PFSK-1 (cell line): ENCODE results near the gene FYB1.

ENCODE experiments used
- FOXP2 ChIP-seq: optimal IDR thresholded peaks from 2 replicates; pipeline ENCODE3; 2011; ENCODE audit warnings: borderline replicate concordance, control low read depth, inconsistent platforms; ENCODE audit not compliant: insufficient read depth; ENCODE audit errors: extremely low read length, extremely low read depth
- POLR2AphosphoS5 ChIP-seq: IDR thresholded peaks from 2 replicates; pipeline ENCODE4 v1.6.1; 2012; ENCODE audit warnings: low read depth, mild to moderate bottlenecking, control low read depth, low read length, moderate library complexity
- SIN3A ChIP-seq: IDR thresholded peaks from 2 replicates; pipeline ENCODE4 v1.6.1; 2012; ENCODE audit warnings: mild to moderate bottlenecking, low read length, moderate library complexity, borderline replicate concordance; ENCODE audit not compliant: insufficient read depth
- TAF1 ChIP-seq: IDR thresholded peaks from 2 replicates; pipeline ENCODE4 v1.6.1; 2012; ENCODE audit warnings: low read length, control low read depth, borderline replicate concordance; ENCODE audit not compliant: insufficient read depth
- TF ChIP-seq, protein P1 (sequence below), 2 experiments: IDR thresholded peaks; 2 replicates each; pipeline versions ENCODE4 v1.6.1 to v1.8.0; 2011 to 2012; ENCODE audit warnings: low read depth in 2 of 2, low read length in 2 of 2, control low read depth in 1 of 2, inconsistent platforms in 1 of 2, mild to moderate bottlenecking in 1 of 2, moderate library complexity in 1 of 2; ENCODE audit not compliant: insufficient read depth in 1 of 2

The FYB1 gene

DNA sequence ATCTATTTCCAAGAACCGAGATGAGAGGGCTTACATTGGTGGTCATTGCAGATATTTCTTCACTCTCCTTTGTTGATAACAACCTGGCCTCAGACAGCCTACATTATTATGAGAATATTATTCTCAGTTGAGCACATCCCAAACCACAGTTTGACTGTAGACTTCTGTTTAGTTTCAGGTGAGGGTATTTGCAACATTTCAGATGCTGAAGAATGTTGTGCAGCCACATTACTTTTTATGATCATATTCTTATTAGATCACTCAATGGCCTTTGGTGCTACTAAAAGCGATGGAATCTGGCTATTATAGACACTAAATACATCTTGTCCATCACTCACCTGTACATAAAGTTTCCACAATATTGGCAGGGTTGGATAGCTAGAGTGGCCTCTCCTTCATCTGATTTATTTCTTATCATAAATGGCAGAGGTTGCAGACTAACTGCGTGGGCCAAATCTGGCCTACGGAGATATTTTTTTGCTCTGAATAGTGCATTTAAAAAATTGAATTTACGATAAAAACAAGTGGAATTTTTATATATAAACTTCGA is 119.0 kb downstream of the FYB1 start:
- TF ChIP-seq, protein P1, sequence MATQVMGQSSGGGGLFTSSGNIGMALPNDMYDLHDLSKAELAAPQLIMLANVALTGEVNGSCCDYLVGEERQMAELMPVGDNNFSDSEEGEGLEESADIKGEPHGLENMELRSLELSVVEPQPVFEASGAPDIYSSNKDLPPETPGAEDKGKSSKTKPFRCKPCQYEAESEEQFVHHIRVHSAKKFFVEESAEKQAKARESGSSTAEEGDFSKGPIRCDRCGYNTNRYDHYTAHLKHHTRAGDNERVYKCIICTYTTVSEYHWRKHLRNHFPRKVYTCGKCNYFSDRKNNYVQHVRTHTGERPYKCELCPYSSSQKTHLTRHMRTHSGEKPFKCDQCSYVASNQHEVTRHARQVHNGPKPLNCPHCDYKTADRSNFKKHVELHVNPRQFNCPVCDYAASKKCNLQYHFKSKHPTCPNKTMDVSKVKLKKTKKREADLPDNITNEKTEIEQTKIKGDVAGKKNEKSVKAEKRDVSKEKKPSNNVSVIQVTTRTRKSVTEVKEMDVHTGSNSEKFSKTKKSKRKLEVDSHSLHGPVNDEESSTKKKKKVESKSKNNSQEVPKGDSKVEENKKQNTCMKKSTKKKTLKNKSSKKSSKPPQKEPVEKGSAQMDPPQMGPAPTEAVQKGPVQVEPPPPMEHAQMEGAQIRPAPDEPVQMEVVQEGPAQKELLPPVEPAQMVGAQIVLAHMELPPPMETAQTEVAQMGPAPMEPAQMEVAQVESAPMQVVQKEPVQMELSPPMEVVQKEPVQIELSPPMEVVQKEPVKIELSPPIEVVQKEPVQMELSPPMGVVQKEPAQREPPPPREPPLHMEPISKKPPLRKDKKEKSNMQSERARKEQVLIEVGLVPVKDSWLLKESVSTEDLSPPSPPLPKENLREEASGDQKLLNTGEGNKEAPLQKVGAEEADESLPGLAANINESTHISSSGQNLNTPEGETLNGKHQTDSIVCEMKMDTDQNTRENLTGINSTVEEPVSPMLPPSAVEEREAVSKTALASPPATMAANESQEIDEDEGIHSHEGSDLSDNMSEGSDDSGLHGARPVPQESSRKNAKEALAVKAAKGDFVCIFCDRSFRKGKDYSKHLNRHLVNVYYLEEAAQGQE (IDR thresholded peaks at IDR 0.05; ENCODE audit: insufficient read depth in 1 of 2, low read depth in 2 of 2, low read length in 2 of 2): no peak
- TF ChIP-seq SIN3A: no peak
- no peak for TF ChIP-seq POLR2AphosphoS5
- no peak for TF ChIP-seq TAF1
- TF ChIP-seq FOXP2: no peak

GRCh38 chr5:39099831-39100230 is 119.5 kb downstream of the FYB1 start:
- no peak for TF ChIP-seq FOXP2
- TF ChIP-seq SIN3A: no peak
- TF ChIP-seq POLR2AphosphoS5: no peak
- TF ChIP-seq, protein P1 (IDR thresholded peaks at IDR 0.05; ENCODE audit: insufficient read depth in 1 of 2, low read depth in 2 of 2, low read length in 2 of 2): no peak
- no peak for TF ChIP-seq TAF1

DNA sequence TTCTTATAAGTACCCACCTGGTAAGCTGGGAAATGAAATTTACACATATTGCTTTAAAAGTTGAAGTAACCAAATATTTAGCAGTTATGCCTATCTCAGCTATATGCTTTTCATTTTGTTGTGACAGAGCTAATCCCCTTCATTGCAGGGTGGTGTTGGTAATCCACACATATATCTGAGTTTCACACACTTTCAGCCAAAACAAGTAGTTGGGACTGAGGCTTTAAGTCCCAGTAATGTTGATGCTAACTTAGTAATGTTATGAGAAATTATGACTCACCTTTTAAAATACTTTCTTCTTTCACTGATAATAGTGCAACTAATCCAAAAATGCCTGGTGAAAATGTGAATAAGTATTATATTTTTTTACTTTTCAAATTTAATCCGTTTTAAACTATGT is 126.0 kb downstream of the FYB1 start:
- TF ChIP-seq TAF1 (no peak), FOXP2 (no peak), POLR2AphosphoS5 (no peak), SIN3A (no peak)
- TF ChIP-seq, protein P1 (IDR thresholded peaks at IDR 0.05; ENCODE audit: insufficient read depth in 1 of 2, low read depth in 2 of 2, low read length in 2 of 2): no peak

DNA sequence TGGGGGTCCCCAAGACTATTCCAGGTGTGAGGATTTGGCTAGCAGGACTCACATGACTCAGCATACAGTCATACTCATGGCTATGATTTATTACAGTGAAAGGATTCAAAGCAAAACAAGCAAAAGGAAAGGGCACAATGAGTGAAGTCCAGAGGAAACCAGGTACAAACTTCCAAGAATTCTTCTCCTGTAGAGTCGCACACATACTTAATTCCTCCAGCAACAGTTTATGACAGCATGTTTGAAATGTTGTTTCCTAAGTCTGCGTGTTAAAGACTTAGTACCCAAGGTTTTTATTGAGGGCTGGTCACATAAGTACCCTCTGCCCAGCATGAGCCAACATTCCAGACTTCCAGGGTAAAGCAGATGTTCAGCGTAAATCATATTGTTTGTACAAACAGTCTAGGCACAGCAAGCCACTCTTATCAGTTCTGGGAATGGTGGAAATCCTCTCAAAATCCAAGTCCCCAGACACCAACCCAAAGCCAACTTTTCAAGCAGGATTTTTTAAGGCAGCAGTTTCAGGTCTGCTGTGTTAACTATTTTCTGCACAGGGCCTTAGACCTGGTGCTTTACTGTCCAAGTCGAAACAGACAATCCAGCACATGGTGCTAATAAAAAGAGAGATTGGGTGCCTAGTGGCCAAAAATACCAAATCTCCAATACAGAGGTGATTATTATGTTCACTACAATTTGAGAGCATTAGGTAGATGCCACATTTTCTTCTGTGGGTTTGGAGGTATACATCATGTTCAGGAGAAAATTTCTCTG is 126.6 kb downstream of the FYB1 start:
- TF ChIP-seq, protein P1 (IDR thresholded peaks at IDR 0.05; ENCODE audit: insufficient read depth in 1 of 2, low read depth in 2 of 2, low read length in 2 of 2): no peak
- no peak for TF ChIP-seq SIN3A
- TF ChIP-seq POLR2AphosphoS5: no peak
- no peak for TF ChIP-seq TAF1
- no peak for TF ChIP-seq FOXP2
